Activated T-cell treated with anti-CD3 and anti-CD28 coated beads, Interleukin-2, amount 50 U/mL, for 1 hour (primary cell): ENCODE results near the gene TMEM132A.
"Not testable (repeated sequence)": the region's sequence is repeated elsewhere in the genome, so short reads cannot be mapped to it uniquely, and the experiment has no call there.

Experiments
- DNase-seq: peaks from one replicate; pipeline ENCODE4 v3.0.0-alpha.2; 2020

Gene TMEM132A

DNA sequence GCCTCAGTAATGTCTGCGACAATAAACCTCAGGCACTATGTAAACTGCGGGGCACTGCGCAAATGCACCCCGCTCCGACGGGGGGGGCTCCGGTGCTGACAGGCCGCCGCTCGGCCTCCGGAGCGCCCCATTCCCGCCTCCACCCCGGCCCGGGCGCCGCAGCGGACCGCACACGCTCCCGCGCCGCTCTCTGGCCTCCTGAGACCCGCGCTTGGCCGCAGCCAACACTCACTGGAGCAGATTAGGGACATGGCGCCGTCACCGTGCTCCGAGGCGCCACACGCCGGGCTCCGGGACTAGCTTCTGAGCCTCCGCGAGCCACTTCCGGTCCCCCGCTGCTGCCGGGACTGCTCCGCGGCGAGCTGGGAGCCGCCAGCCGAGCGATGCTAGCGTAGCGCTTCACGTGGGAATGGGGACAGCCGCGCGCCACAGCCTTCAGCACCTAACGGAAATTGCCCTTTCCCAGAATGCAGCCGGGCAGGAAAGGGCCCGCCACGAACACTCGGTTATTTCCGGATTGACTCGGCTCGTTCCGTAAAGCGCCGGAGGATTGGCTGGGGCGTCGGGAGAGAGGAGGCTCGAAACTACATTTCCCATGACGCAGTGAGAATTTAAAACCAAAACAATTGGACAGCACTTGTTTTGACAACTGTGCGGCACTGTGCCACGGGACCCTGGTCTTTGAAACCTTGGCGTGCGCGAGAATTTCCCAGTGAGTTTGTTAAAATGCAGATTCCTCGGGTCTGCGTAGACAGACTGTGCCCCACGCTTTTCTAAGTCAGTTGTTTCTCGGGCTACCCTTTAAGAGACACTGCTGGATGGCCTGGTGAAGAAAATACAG, 17.9 kb upstream of the TMEM132A start, which contains the start of gene PRPF19:
TSS of gene PRPF19 (minus strand) at position 454 of the 841 bp plus-strand sequence. CDS start at position 251, 203 bp downstream.
- DNase-seq = peak; percentile 98

DNA sequence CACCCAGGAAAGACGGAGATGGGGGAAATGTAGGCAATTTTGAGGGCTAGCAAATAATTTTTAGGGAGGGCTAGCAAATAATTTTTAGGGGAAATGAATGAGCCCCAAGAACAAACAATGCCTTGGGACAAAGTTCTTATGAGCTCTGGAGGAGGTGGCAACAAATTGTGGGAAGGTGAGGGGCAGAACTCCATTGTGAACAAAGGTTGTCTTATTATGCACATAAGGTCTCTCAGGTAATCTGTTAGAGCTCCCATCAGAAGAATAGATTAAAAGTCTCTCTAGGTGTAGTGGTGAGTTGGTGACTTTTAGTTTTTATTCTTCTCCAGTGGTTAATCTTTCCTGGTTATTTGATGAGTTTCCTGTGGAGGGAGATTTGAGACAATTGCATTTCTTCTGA, 15.5 kb upstream of the TMEM132A start:
- no peak for DNase-seq

DNA sequence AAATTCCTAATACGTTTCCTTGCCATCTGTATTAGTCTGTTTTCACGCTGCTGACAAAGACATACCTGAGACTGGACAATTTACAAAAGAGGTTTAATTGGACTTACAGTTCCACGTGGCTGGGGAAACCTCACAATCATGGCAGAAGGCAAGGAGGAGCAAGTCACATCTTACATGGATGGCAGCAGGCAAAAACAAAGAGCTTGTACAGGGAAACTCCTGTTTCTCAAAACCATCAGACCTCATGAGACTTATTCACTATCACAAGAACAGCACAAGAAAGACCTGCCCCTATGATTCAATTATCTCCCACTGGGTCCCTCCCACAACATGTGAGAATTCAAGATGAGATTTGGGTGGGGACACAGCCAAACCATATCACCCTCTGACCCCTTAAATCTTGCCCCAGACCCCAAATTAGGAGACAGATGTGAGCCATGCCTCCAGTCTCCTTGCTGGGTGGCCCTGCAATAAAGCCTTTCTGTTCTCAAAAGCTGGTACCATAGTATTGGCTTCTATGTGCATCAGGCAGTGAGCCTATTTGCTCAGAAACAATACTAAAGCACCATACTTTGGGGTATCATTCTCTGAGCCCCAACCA, 14.5 kb upstream of the TMEM132A start:
- DNase-seq = not testable (repeated sequence)

DNA sequence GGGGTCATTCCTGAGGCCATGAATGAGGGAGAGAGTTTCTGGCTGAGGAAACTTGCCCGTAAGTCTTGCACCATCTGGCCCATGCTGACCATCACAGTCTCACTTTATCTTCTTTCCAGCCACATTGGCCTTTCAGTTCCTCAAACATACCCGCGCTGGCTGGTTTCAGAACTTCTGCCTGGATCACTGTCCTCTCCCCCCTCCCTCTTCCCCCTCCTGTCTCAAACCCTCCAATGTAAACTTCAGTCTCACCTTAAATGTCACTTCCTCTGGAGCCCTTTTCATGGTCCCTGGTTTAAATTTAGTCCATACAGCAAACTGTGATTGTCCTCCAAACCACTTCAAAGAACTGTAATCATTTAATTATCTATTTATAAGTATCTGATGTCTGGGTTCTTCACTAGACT, 14.0 kb upstream of the TMEM132A start:
- no peak for DNase-seq

DNA sequence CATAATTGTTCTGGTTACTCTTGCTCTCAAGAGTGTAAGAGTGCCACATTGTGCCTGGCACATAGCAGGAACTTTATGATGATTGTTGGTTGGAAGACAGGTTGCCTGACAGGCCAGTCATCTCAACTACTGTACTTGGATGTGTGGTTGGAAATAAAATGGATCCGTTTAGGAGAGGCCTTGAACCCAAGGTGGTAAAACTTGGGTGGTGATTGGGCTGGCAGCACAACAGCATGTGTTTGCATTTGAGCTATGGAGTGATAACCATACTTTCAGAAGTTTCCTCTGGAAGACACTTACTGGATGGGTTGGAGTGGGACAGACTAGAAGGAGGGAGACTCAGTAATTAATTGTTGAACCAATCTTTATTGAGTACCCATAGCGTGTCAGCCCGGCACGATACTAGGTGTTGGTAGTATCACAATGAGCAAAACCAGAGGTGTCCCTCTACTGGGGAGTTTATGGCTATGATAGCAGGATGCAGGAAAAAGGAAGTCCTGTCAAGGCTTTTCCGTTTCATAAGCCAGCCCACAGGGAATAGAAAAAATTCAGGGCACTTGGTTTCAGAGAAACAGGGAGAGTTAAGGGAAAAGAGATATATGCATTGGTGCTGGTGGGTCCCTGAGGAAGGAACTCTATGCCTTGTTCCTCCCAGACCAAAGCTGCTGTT, 13.4 kb upstream of the TMEM132A start:
- DNase-seq = no peak

DNA sequence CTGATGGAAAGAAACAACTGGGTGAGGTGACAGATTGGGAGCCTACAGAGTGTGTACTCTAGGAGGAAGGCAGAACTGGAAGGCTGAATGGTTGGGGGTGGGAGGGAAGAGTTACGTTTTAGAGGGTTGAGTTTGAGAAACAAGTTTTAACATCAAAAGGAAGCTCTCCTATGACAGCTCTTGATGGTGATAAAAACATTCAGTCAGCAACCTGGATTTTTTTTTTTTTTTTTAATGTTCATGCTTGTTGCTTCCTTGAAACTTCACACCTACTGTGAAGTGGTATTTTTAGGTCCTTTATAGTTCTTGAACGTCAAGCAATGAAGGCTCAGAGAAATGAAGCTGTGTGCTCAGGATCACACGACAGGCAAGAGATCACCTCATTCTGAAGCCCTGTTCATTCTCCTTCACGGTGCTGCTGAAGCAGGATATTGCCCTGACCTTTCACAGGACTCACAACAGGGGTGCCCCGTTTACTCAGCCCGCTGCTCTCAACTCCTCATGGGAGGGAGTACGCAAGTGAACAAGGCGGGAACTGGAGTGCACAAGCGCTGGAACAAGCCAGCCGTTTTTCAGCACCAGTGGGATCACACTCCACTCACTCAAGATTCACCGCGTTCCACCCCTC, 11.9 kb upstream of the TMEM132A start:
- DNase-seq = peak; percentile 47

DNA sequence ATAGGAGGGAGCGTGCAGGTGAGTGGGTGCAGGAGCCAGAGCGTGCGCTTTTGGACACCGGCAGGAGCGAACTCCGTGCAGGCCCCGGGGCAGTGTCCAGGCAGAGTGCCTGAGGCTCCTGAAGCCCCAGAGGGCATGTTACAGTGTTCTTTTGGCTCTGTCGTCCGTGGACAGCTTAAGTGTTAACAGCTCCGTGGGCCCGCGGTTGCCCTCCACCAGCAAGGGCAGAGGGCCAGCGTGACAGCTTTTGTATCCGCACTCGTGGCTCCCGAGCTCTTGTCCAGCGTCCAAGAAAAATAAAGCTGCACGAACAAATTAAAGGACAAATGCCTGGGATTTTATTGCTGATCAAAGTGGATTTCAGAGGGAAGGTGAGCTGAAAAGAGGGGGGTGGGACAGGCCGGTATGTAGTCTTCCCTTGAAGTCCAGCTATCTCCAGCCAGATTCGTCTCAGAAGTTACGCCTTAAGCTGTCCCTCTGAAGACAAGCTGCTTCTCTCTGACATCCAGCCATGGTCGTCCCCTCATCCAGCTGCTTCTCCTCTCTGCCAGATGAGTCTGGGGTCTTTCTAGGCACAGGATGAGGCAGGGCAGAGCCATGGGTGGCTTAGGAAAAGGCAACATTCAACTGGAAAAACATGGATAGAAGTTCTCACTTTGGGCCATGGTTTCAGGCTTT, 11.3 kb upstream of the TMEM132A start:
- peak; percentile 19 for DNase-seq

DNA sequence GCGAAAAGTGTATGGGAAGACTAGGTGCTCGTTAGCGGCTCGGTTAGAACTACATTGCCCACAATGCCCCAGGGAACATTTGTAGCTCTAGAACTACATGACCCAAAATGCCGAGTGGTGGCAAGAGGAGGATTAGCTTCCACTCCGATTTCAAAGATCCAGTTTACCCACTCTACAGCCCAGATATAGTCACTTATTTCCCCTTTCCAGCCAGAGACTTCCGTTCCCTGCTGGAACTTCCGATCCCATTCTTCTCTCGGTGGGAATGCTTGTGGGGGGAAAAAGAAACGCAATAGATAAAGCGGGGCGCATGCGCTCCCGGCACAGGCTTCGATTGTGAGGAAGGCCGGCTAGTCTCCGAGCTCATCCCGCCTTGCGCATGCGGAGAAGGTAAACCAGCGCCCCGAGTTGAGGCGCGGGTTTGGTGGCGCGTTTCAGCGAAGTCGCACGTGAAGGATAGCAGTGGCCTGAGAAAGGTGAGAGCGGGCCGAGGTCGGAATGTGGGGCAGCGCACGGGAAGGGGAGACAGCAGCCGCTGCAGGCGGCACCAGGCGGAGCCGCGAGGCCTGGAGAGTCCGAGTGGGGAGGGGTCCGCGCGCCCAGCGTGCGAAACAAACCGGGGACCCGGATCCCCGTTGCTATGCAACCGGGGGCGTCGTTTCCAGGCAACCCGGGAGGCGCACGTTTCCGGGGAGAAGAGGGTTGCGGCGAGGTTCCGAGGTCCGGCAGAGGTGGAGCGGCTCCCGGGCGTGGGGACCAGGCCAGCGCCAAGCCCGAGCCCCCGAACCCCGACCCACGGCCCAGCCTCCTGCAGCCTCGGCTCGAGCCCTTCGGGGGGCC, 10.2 kb upstream of the TMEM132A start, which contains the start of gene TMEM109:
TSS of gene TMEM109 (plus strand) at position 366 of the 840 bp plus-strand sequence. CDS start 5,536 bp downstream, outside the sequence.
- peak; percentile 85 for DNase-seq

DNA sequence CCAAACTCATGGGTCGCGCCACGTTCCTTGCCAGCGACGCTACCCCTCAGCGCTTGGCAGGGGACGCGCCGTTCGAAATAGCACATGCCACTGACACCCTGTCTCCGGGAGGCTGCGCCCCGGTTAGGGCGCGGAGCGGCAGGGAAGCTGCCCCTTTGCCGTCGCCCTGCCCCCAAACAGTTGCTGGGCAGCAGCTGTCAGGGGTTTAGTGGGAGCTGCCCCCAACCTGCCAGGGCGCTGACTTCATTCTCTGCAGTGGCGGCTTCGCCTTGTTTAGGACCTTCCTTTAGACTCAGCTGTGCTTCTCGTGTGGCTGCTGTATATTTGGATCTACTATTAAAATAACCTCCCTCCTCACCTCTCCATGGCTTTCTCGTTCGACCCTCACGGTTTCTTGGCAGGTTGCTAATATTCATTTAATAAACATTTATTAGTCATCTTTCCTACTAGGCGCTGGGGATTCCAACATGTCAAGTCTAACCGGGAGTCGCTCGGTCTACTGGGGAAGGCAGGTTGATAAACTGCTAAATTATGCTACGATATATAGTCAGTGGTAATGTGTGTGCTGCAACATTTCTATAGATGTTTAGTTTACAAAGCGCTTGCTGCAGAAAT, 9.5 kb upstream of the TMEM132A start:
- DNase-seq = peak; percentile 56

DNA sequence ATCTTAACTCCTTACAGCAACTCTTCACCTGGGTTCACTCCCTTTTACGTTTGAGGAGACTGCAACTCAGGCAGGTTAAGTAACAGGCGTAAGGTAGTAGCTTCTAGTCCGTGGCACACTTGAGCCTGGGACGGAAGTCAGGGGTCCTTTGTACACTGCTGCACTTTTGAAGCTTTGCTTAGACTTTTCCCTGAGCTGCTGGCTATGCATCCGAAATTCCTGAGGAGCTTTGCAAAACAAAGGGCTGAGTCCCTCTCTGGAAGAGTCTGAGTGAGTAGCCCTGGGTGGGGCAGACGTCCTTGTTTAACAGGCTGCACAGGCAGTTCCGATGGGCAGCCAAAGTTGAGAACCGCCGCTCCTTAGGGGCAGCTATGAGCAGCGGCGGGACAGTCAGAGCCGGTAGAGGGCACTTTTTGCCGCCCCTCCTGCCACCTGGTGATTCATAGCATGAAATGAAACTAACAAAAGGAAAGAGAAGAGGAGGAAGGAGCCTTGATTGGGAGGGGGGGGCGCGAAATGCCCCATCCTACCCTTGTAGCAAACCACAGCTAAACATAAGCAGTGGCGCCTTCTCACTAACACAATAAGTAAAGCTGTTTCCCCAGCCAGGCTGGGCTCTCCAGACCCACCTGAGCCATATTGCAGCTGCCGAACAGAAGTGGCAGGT, 8.9 kb upstream of the TMEM132A start:
- DNase-seq = peak; percentile 68

DNA sequence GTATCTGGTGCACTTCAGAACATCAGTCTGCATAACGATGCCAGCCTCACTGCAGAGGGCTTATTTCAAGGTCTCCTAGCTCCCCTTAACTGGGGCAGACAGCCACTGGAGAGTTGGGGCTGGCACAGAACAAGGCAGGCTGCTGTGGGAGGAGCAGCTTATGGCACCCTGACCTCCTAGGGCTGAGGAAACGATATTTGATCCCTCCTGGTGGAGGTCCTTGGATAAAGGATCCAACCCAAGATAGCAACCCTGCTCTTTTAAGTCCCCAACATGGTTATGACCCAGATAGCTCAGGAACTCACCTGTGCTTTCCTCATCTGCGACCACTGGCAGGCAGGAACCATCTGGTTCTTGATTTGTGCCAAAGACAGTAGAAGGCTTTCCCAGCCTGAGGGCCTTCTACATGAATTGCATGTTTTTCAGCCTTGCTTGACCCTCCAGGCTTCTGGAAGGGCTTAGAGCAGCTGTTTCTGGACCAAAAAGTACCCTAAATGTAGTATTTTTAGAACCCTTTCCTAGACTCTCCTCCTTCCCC, 7.5 kb upstream of the TMEM132A start:
- peak; percentile 17 for DNase-seq

DNA sequence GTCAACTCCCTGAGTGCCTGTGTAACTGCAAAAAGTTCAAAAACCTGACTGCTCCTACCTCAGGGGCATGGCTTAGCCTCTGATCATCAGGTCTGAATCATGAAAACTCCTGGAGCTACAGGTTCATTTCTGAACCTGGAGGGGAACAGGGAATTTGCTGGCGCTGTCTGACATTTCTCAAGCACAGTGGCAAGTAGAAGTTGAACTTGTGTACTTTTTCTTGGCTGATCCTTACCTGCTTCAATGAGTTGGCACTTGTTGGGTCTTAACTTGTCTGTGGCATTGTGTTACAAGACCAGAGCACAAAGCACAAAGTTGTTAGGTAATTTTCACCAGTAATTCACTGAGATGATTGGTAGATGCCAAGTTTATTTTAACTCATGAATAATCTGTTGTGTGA, 7.0 kb upstream of the TMEM132A start:
- no peak for DNase-seq

DNA sequence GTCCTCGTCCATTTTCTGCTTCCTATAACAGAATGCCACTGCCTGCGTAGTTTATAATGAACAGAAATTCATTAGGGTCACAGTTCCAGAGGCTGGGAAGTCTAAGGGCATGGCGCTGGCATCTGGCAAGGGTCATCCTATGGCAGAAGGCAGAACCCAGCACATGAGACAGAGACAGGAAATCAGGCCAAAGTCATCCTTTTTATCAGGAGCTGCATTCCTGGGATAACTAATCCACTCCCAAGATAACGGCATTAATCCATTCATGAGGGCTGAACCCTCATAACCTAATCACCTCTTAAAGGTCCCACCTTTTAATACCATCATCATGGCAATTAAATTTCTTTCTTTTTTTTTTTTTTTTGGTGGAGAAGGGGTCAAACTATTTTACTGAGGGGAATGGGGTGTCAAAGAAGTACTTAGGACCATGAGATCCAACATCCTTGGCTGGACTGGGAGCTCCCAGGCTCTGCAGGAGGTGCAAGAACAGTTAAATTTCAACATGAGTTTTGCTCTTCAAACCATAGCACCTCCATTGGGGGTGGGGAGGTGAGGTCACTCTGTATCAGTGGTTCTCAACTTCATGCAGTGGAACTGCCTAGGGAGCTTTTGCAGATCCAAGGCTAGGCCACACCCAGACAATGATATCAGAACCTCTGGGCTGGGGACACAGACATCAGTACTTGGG, 5.9 kb upstream of the TMEM132A start:
- DNase-seq = no peak

DNA sequence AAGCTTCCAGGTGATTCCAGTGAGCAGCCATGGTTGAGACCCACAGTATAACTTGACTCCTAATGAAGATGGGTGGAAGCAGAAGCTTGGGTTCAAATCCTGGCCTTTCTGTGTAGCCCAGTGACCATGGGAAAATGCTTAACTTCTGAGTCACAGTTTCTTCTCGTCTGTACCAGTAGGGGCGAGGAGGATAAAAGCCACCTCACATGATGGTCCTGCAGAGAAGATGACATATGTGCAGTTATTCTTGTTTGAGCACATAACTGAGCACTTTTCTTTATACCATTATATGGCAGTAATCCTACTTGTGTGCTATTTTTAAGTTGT, 5.4 kb upstream of the TMEM132A start:
- no peak for DNase-seq

DNA sequence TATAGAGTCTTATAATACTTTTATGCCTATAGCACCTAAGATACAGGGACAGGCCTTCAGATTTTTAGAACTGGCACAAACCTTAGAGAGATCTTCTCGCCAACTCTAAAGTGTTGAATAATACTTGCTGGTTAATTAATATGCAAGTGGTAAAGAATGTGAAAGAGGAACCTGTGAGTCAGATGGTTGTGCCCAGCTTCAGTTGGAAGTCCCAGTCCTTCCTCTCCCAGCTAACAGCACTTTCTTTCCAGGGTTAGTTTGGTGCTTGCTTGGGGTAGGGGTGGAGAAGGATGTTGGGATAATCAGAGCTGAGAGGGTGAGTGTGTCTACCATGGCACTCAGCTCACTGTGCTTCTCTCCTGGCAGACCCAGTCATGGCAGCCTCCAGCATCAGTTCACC, 4.9 kb upstream of the TMEM132A start:
- no peak for DNase-seq

DNA sequence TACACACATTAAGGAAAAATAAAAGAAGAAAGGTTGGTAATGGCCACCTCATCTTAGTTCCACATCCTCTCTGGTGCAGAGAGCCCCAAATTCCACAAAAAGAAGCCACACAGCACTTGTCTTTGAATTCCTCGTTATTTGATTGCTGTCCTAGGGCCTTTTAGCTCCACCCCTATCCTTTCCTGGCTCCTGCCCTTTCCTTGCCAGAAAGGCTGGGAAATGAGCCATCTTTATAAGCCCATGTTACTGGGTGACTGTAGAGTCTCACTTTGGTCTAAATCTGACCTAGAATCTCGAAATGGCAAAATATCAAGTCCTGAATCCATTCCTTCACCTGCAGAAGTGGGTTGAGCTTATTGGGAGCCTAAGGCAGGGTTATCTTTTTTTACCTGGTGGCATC, 4.3 kb upstream of the TMEM132A start:
- DNase-seq = no peak

DNA sequence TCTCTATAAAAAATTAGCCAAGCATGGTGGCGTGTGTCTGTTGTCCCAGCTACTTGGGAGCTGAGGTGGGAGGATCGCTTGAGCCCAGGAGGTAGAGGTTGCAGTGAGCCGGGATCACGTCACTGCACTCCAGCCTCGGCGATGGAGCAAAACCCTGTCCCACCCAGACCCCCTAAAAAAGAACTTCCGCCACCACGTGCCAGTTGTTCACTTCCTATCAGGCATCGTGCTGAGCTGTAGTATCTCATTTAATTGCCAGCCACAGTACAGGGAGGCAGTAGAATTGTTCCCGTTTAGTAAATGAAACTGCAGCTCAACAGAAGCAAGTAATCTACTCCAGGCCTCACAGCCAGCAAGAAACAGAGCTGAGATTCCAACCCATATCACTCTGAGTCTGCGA, 3.0 kb upstream of the TMEM132A start:
- no peak for DNase-seq

DNA sequence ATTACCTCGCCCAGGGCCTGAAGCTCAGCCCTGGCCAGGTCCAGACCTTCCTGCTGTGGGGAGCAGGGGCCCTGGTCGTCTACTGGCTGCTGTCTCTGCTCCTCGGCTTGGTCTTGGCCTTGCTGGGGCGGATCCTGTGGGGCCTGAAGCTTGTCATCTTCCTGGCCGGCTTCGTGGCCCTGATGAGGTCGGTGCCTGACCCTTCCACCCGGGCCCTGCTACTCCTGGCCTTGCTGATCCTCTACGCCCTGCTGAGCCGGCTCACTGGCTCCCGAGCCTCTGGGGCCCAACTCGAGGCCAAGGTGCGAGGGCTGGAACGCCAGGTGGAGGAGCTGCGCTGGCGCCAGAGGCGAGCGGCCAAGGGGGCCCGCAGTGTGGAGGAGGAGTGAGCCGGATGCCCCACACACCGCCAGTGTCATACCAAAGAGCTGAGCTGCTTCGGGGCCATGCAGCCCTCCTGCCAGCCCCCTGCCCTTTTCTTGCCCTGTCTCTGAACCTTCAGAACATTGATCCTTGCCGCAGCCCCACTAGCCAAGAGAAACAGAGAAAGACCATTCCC, 2.4 kb upstream of the TMEM132A start:
- no peak for DNase-seq

DNA sequence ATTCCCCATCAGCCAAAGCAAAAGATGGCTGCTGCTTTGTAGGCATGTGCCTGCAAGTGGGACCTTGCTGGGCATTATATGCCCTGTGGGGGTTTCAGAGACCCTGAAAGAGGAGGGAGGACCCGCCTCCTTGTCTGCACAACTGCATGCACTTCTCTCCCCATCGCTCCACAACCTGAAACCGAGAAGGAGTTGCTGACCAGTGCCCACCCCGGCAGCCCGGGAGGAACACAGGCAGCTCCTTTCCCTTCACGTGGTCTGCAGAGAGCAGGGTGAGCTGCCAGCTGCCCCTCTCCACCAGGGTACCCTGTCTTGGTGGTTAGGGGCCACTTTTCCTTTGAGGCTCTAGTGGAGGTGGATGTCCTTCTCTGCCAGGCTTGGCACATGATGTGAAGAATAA, 1.4 kb upstream of the TMEM132A start:
- no peak for DNase-seq

DNA sequence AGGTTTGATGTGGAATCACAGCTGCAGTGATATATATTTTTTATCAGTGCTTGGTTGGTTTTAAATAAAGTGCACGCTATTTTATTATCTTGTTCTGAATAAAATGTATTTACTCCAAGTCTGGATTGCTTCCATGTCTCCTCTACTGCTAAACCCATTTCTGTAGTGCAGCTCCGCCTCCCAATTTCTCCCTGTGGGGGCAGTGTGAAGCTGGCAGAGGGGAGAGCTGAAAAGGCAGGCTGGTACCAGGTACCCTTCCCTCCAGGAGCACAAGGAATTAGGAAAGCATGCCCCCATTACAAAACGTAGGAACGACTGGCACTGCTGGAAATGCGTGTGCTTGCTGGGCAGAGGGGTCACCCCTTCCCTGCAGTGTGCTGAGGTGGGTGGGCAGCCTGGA, 934 bp upstream of the TMEM132A start:
- no peak for DNase-seq
